ENCODE data around the gene ATAD3B.
"Not testable (repeated sequence)": the region's sequence is repeated elsewhere in the genome, so short reads cannot be mapped to it uniquely, and the experiment has no call there.

Gene ATAD3B

GRCh38 chr1:1514376-1514775, 42.8 kb downstream of the ATAD3B start:
- not testable (repeated sequence) for DNase-seq

- DNase-seq: not testable (repeated sequence)
These were observed 45.4 kb downstream of the ATAD3B start for GRCh38 chr1:1516923-1517322.

GRCh38 chr1:1517973-1518620, 46.5 kb downstream of the ATAD3B start:
- DNase-seq: no peak

GRCh38 chr1:1518621-1519007, 47.0 kb downstream of the ATAD3B start:
- not testable (repeated sequence) for DNase-seq

- not testable (repeated sequence) for DNase-seq
These were observed 48.4 kb downstream of the ATAD3B start for GRCh38 chr1:1519805-1520505.

GRCh38 chr1:1521331-1521730, 49.8 kb downstream of the ATAD3B start:
- DNase-seq: no peak

GRCh38 chr1:1522536-1522935, 51.0 kb downstream of the ATAD3B start:
- DNase-seq: not testable (repeated sequence)

GRCh38 chr1:1523226-1523625, 51.7 kb downstream of the ATAD3B start:
- DNase-seq: not testable (repeated sequence)

- not testable (repeated sequence) for DNase-seq
These were observed 52.1 kb downstream of the ATAD3B start for GRCh38 chr1:1523651-1524050.

GRCh38 chr1:1524750-1525383, 53.3 kb downstream of the ATAD3B start:
- not testable (repeated sequence) for DNase-seq

- DNase-seq: not testable (repeated sequence)
These were observed 54.9 kb downstream of the ATAD3B start for GRCh38 chr1:1526476-1526875.

GRCh38 chr1:1527092-1527816, 55.7 kb downstream of the ATAD3B start:
- no peak for DNase-seq

GRCh38 chr1:1528301-1529267, 57.0 kb downstream of the ATAD3B start:
- no peak for DNase-seq

- no peak for DNase-seq
These were observed 57.8 kb downstream of the ATAD3B start for GRCh38 chr1:1529321-1529720.

- DNase-seq: no peak
These were observed 58.4 kb downstream of the ATAD3B start for GRCh38 chr1:1529936-1530335.

GRCh38 chr1:1531947-1532346, 60.4 kb downstream of the ATAD3B start:
- no peak for DNase-seq

GRCh38 chr1:1533176-1533893, 61.8 kb downstream of the ATAD3B start:
- DNase-seq: not testable (repeated sequence)

GRCh38 chr1:1533894-1534291, 62.3 kb downstream of the ATAD3B start:
- DNase-seq: not testable (repeated sequence)

GRCh38 chr1:1534401-1535154, 63.0 kb downstream of the ATAD3B start:
- DNase-seq: no peak

GRCh38 chr1:1535201-1536018, 63.8 kb downstream of the ATAD3B start:
- no peak for DNase-seq
